H9 (cell line): ENCODE data around the gene TIGD1. TPM values are rescaled to one million over a fixed set of nuclear protein-coding genes. Genes with fewer than 3 reads are reported as not detected.

Experiments
- DNase-seq: peaks from one replicate; pipeline ENCODE4 v3.0.0-alpha.2; 2017
- H2AFZ ChIP-seq: one replicate; pipeline ENCODE4 v1.6.1; 2013; ENCODE audit warnings: mild to moderate bottlenecking, low read length, control low read depth, moderate library complexity
- H2AK5ac ChIP-seq: 2 replicates; pipeline ENCODE4 v1.6.1; 2013; ENCODE audit warnings: low read length, control low read depth, mixed read lengths; ENCODE audit not compliant: insufficient read length
- H2BK120ac ChIP-seq: one replicate; pipeline ENCODE4 v1.6.1; 2013; ENCODE audit warnings: low read depth, mild to moderate bottlenecking, low read length, control low read depth, inconsistent platforms; ENCODE audit not compliant: poor library complexity, severe bottlenecking
- H2BK12ac ChIP-seq: 2 replicates; pipeline ENCODE4 v1.6.1; 2013; ENCODE audit warnings: low read length, control low read depth, mixed read lengths, low read depth; ENCODE audit not compliant: insufficient read length
- H2BK15ac ChIP-seq: 2 replicates; pipeline ENCODE4 v1.6.1; 2013; ENCODE audit warnings: low read depth, low read length, control low read depth
- H2BK20ac ChIP-seq: one replicate; pipeline ENCODE4 v1.6.1; 2013; ENCODE audit warnings: low read depth, mild to moderate bottlenecking, low read length, control low read depth, inconsistent platforms; ENCODE audit not compliant: poor library complexity, severe bottlenecking
- H2BK5ac ChIP-seq: 2 replicates; pipeline ENCODE4 v1.6.1; 2013; ENCODE audit warnings: low read length, control low read depth, mixed read lengths; ENCODE audit not compliant: insufficient read length
- H3K14ac ChIP-seq: 2 replicates; pipeline ENCODE4 v1.6.1; 2013; ENCODE audit warnings: low read length, control low read depth; ENCODE audit not compliant: insufficient read depth
- H3K18ac ChIP-seq: 2 replicates; pipeline ENCODE4 v1.6.1; 2013; ENCODE audit warnings: low read depth, mild to moderate bottlenecking, mixed read lengths, low read length, control low read depth; ENCODE audit not compliant: insufficient read length
- H3K23ac ChIP-seq: 2 replicates; pipeline ENCODE4 v1.6.1; 2013; ENCODE audit warnings: low read length, control low read depth, mixed read lengths, low read depth; ENCODE audit not compliant: insufficient read length
- H3K23me2 ChIP-seq: 2 replicates; pipeline ENCODE4 v1.6.1; 2013; ENCODE audit warnings: low read depth, mild to moderate bottlenecking, mixed read lengths, low read length, control low read depth; ENCODE audit not compliant: insufficient read length, poor library complexity, severe bottlenecking
- H3K27ac ChIP-seq: 2 replicates; pipeline ENCODE4 v1.5.1; 2013; ENCODE audit warnings: low read length, control low read depth, mixed read lengths, low read depth; ENCODE audit not compliant: insufficient read length
- H3K27me3 ChIP-seq: 2 replicates; pipeline ENCODE4 v1.6.1; 2013; ENCODE audit warnings: low read length, control low read depth, inconsistent platforms; ENCODE audit not compliant: insufficient read depth
- H3K4ac ChIP-seq: 2 replicates; pipeline ENCODE4 v1.6.1; 2013; ENCODE audit warnings: low read depth, mild to moderate bottlenecking, control low read depth, inconsistent platforms, low read length, moderate library complexity
- H3K4me1 ChIP-seq: 2 replicates; pipeline ENCODE4 v1.6.1; 2013; ENCODE audit warnings: low read length, control low read depth, inconsistent platforms; ENCODE audit not compliant: insufficient read depth
- H3K4me2 ChIP-seq: 2 replicates; pipeline ENCODE4 v1.6.1; 2013; ENCODE audit warnings: low read length, control low read depth, mixed read lengths; ENCODE audit not compliant: insufficient read length, insufficient read depth
- H3K56ac ChIP-seq: 2 replicates; pipeline ENCODE4 v1.6.1; 2013; ENCODE audit warnings: low read depth, mild to moderate bottlenecking, mixed read lengths, low read length, control low read depth; ENCODE audit not compliant: insufficient read length
- H3K79me1 ChIP-seq: 2 replicates; pipeline ENCODE4 v1.6.1; 2013; ENCODE audit warnings: low read depth, mild to moderate bottlenecking, moderate library complexity, low read length, control low read depth, inconsistent platforms; ENCODE audit not compliant: insufficient read depth, poor library complexity, severe bottlenecking
- H3K79me2 ChIP-seq: 2 replicates; pipeline ENCODE4 v1.6.1; 2013; ENCODE audit warnings: low read length, control low read depth, inconsistent platforms; ENCODE audit not compliant: insufficient read depth
- H3K9ac ChIP-seq: 2 replicates; pipeline ENCODE4 v1.6.1; 2013; ENCODE audit warnings: low read length, control low read depth, mixed read lengths; ENCODE audit not compliant: insufficient read length; ENCODE audit errors: extremely low read depth
- H3K9me3 ChIP-seq: one replicate; pipeline ENCODE4 v1.6.1; 2013; ENCODE audit warnings: low read depth, low read length, inconsistent platforms; ENCODE audit not compliant: control insufficient read depth
- H3T11ph ChIP-seq: one replicate; pipeline ENCODE4 v1.6.1; 2013; ENCODE audit warnings: mild to moderate bottlenecking, low read length, control low read depth, inconsistent platforms
- H4K20me1 ChIP-seq: one replicate; pipeline ENCODE4 v1.6.1; 2013; ENCODE audit not compliant: control insufficient read depth, insufficient read length, insufficient read depth
- H4K5ac ChIP-seq: 2 replicates; pipeline ENCODE4 v1.6.1; 2013; ENCODE audit warnings: low read depth, mild to moderate bottlenecking, mixed read lengths, low read length, control low read depth; ENCODE audit not compliant: insufficient read length
- H4K8ac ChIP-seq: replicated peaks from 2 replicates; pipeline ENCODE4 v1.6.1; 2013; ENCODE audit warnings: low read length, control low read depth, mixed read lengths, low read depth; ENCODE audit not compliant: insufficient read length
- H4K91ac ChIP-seq: 2 replicates; pipeline ENCODE4 v1.6.1; 2013; ENCODE audit warnings: low read depth, mild to moderate bottlenecking, moderate library complexity, mixed read lengths, low read length, control low read depth; ENCODE audit not compliant: insufficient read length
- H3K27ac Mint-ChIP-seq, 3 experiments: 2 replicates in 2 of 3; 3 replicates in 1 of 3; pipeline ENCODE4 v1.8.0; 2020 to 2021; ENCODE audit warnings: mixed read lengths in 3 of 3, mild to moderate bottlenecking in 1 of 3, moderate library complexity in 1 of 3
- H3K27me3 Mint-ChIP-seq: 2 replicates; pipeline ENCODE4 v1.8.0; 2021; ENCODE audit warnings: low read depth, mild to moderate bottlenecking, moderate library complexity, mixed read lengths
- H3K36me3 Mint-ChIP-seq, 3 experiments: 2 replicates in 2 of 3; 3 replicates in 1 of 3; pipeline ENCODE4 v1.8.0; 2020 to 2021; ENCODE audit warnings: low read depth in 3 of 3, mixed read lengths in 3 of 3; ENCODE audit not compliant: insufficient read depth in 1 of 3
- H3K4me1 Mint-ChIP-seq, 2 experiments: 2 replicates each; pipeline ENCODE4 v1.8.0; 2020; ENCODE audit warnings: mixed read lengths in 2 of 2
- H3K4me3 Mint-ChIP-seq, 2 experiments: 2 replicates in 1 of 2; 3 replicates in 1 of 2; pipeline ENCODE4 v1.8.0; 2020 to 2021; ENCODE audit warnings: mild to moderate bottlenecking in 2 of 2, mixed read lengths in 2 of 2, moderate library complexity in 1 of 2
- H3K9me3 Mint-ChIP-seq, 2 experiments: 2 replicates in 1 of 2; 3 replicates in 1 of 2; pipeline ENCODE4 v1.8.0; 2020; ENCODE audit warnings: mild to moderate bottlenecking in 2 of 2, mixed read lengths in 2 of 2, moderate library complexity in 1 of 2
- CTCF ChIP-seq: fragments of 200-600 bp; sonication (generic); conservative IDR thresholded peaks from 3 replicates; pipeline ENCODE4 v1.8.0; 2021; ENCODE audit warnings: antibody characterized with exemption, mild to moderate bottlenecking
- WGBS: extraction: QIAGEN DNeasy Blood & Tissue Kit; methylation state at CpG from one replicate; pipeline ENCODE4 v1.1.7; 2013; ENCODE audit warnings: missing lambda C conversion rate, low lambda C conversion rate, mixed read lengths; ENCODE audit not compliant: insufficient read length; ENCODE audit errors: extremely low coverage; 5-methylcytosine and 5-hydroxymethylcytosine counted together
- total RNA-seq: library from RNA; stranded (reverse); gene quantifications from 2 replicates; pipeline ENCODE4 v1.2.1, GENCODE V29; 2021

The TIGD1 gene
- total RNA-seq, 1 experiment from 2014 or later: 6.3 TPM

- Histone ChIP-seq H2AK5ac (no peak overlapping the region), H3K56ac (no peak overlapping the region), H3K4me2 (no peak overlapping the region), H3K18ac (no peak overlapping the region), H3K79me2 (no peaks in the 10 kb centered on the region), H2BK20ac (no peak overlapping the region), H3K23me2 (peaks cover 12% of the 10 kb centered on the region), H2BK5ac (no peak overlapping the region), H4K8ac (no peak overlapping the region), H4K20me1 (peaks cover 3% of the 10 kb centered on the region), H3K4ac (no peak overlapping the region), H2BK12ac (no peak overlapping the region), H4K5ac (no peak overlapping the region), H3T11ph (no peak overlapping the region), H4K91ac (no peak overlapping the region), H3K27me3 (peaks cover 17% of the 10 kb centered on the region), H2BK120ac (no peak overlapping the region), H3K9ac (no peak overlapping the region), H2BK15ac (no peak overlapping the region), H3K23ac (no peak overlapping the region), H3K4me1 (0 out of 2 replicates have a peak, but pooled peaks cover 2% of the 10 kb centered on the region), H3K79me1 (no peaks in the 10 kb centered on the region), H2AFZ (no peak overlapping the region), H3K27ac (no peak overlapping the region), H3K14ac (no peak overlapping the region), H3K9me3 (no peaks in the 10 kb centered on the region)
- H3K4me3 Mint-ChIP-seq: no peak overlapping the region
- WGBS: no CpG with 5 or more reads among the region's 4 CpGs
- no peak for TF ChIP-seq CTCF
- DNase-seq: no peak
- H3K9me3 Mint-ChIP-seq: peaks cover 0 to 2% of the 10 kb centered on the region in 2 experiments; a peak in 2 of 5 replicates
- H3K27ac Mint-ChIP-seq: no peak overlapping the region
- peaks cover 56% of the 10 kb centered on the region for H3K27me3 Mint-ChIP-seq
- H3K4me1 Mint-ChIP-seq: peaks cover 17 to 47% of the 10 kb centered on the region in 2 experiments
- no peaks in the 10 kb centered on the region for H3K36me3 Mint-ChIP-seq
These were observed 43.6 kb downstream of the TIGD1 start for GRCh38 chr2:232506709-232507108.
